C4-2B (cell line): ENCODE results near the gene GEMIN4.
A peak's percentile ranks its signal among the peaks of the same experiment; 100 is the strongest.

ENCODE experiments used
- H3K27ac ChIP-seq: fragments of 450-650 bp; 2 replicates; pipeline ENCODE4 v1.5.1; 2017
- ZFX ChIP-seq: fragments of 450-650 bp; IDR thresholded peaks from 2 replicates; pipeline ENCODE4 v1.6.1; 2017
- TF ChIP-seq, protein P1 (sequence below): fragments of 450-650 bp; conservative IDR thresholded peaks from 2 replicates; pipeline ENCODE4 v1.5.1; 2017; ENCODE audit warnings: mild to moderate bottlenecking

Gene GEMIN4

GRCh38 chr17:732902-733720 lies 19.0 kb downstream of the GEMIN4 start:
- peak; percentile 61 for TF ChIP-seq ZFX
- TF ChIP-seq, protein P1, sequence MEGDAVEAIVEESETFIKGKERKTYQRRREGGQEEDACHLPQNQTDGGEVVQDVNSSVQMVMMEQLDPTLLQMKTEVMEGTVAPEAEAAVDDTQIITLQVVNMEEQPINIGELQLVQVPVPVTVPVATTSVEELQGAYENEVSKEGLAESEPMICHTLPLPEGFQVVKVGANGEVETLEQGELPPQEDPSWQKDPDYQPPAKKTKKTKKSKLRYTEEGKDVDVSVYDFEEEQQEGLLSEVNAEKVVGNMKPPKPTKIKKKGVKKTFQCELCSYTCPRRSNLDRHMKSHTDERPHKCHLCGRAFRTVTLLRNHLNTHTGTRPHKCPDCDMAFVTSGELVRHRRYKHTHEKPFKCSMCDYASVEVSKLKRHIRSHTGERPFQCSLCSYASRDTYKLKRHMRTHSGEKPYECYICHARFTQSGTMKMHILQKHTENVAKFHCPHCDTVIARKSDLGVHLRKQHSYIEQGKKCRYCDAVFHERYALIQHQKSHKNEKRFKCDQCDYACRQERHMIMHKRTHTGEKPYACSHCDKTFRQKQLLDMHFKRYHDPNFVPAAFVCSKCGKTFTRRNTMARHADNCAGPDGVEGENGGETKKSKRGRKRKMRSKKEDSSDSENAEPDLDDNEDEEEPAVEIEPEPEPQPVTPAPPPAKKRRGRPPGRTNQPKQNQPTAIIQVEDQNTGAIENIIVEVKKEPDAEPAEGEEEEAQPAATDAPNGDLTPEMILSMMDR: no peak
- peak overlapping the region; percentile 95 for H3K27ac ChIP-seq

- H3K27ac ChIP-seq: peak within 1 kb of the TSS; percentile 95
- TF ChIP-seq, protein P1: no peak
- peak; percentile 57 for TF ChIP-seq ZFX
Observed at GRCh38 chr17:732067-732901, 19.8 kb downstream of the GEMIN4 start, which contains the start of gene TLCD3A. TSS of gene TLCD3A (plus strand) at chr17:732596. CDS start at chr17:732648, 52 bp downstream.

- H3K27ac ChIP-seq: peak overlapping the region; percentile 95
- no peak for TF ChIP-seq ZFX
- TF ChIP-seq, protein P1: no peak
Observed at GRCh38 chr17:731644-732066, 20.4 kb downstream of the GEMIN4 start.

DNA sequence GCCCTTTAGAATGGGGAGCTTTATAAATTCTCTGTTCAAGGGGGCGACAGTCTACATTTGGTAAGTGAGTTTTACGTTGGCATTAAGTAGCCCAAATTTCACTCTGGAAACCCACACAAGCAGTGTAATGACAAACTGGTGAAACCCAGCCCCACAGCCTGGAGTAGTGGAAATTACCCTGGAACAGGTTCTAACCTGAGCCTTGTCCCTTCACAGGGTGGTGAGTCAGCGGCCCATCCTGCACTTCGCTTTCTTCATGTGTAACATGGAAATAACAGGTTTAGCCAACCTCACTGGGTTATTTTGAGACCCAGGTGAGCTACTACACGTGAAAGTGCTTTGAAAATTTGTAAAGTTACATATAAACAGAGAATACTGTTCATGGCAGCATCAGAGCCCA lies 23.2 kb downstream of the GEMIN4 start:
- TF ChIP-seq, protein P1: no peak
- no peak for TF ChIP-seq ZFX
- H3K27ac ChIP-seq: no peak overlapping the region

DNA sequence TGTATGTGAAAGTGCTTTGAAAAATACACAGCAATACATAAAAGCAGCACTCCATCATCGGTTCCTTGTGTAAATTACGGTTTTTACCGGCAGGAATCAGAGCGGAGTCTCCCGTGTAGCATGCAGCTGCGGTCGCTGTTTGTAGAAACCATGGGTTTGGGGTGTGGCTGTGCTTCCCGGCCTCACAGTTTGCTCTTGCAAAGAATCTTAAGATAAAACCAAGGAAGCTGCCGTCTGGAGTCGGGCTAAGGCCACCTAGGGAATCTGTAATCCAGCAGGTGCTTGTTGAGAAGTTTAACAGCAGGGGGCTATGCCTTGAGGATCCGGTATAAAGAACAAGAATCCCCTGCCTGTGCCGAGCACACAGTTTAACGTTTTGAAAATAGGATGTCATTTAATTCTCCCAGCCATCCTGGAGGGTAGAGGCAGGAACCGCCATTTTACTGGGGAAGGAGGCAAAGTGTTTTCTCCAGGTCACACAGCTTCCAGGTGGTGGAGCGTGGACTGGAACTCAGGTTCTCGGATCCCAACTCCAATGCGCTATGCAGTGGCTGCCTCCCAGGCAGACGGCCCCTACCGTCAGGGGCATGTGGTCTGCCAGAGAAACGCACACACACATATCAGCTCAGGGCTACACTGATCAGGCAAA lies 25.7 kb downstream of the GEMIN4 start:
- TF ChIP-seq, protein P1: no peak
- no peak for TF ChIP-seq ZFX
- no peak overlapping the region for H3K27ac ChIP-seq

DNA sequence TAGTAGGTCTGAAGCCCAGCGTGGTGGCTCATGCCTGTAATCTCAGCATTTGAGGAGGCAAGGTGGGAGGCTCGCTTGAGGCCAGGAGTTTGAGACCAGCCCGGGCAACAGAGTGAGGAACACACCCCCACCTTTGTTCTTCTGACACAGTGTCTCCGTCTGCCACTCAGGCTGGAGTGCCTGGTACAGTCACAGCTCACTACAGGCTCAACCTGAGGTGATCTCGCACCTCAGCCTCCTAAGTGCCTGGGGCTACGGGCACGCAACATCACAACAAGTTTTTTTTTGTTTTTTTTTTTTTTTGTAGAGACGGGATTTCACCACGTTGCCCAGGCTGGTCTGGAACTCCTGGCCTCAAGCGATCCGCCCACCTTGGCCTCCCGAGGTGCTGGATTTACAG lies 26.3 kb downstream of the GEMIN4 start:
- TF ChIP-seq ZFX: no peak
- TF ChIP-seq, protein P1: no peak
- no peak overlapping the region for H3K27ac ChIP-seq

DNA sequence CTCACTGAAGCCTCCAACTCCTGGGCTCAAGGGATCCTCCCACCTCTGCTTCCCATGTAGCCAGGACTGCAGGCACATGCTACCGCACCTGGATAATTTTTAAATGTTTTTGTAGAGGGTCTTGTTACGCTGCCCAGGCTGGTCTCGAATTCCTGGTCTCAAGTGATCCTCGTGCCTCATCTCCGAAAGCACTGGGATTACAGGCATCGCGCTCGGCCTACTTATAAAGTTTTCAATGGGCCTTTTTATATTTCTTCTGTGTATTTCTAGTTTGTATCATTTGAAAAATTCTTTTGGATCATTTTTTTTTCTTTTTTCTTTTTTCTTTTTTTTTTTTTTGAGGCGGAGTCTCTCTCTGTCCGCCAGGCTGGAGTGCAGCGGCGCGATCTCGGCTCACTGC lies 27.0 kb downstream of the GEMIN4 start:
- no peak overlapping the region for H3K27ac ChIP-seq
- TF ChIP-seq ZFX: no peak
- TF ChIP-seq, protein P1: no peak
